PFSK-1 (cell line): ENCODE results near the gene STARD3.

Experiments
- FOXP2 ChIP-seq: optimal IDR thresholded peaks from 2 replicates; pipeline ENCODE3; 2011; ENCODE audit warnings: borderline replicate concordance, control low read depth, inconsistent platforms; ENCODE audit not compliant: insufficient read depth; ENCODE audit errors: extremely low read length, extremely low read depth
- POLR2AphosphoS5 ChIP-seq: IDR thresholded peaks from 2 replicates; pipeline ENCODE4 v1.6.1; 2012; ENCODE audit warnings: low read depth, mild to moderate bottlenecking, control low read depth, low read length, moderate library complexity
- SIN3A ChIP-seq: IDR thresholded peaks from 2 replicates; pipeline ENCODE4 v1.6.1; 2012; ENCODE audit warnings: mild to moderate bottlenecking, low read length, moderate library complexity, borderline replicate concordance; ENCODE audit not compliant: insufficient read depth
- TF ChIP-seq, protein P1 (sequence below), 2 experiments: IDR thresholded peaks; 2 replicates each; pipeline versions ENCODE4 v1.6.1 to v1.8.0; 2011 to 2012; ENCODE audit warnings: low read depth in 2 of 2, low read length in 2 of 2, control low read depth in 1 of 2, inconsistent platforms in 1 of 2, mild to moderate bottlenecking in 1 of 2, moderate library complexity in 1 of 2; ENCODE audit not compliant: insufficient read depth in 1 of 2

DNA sequence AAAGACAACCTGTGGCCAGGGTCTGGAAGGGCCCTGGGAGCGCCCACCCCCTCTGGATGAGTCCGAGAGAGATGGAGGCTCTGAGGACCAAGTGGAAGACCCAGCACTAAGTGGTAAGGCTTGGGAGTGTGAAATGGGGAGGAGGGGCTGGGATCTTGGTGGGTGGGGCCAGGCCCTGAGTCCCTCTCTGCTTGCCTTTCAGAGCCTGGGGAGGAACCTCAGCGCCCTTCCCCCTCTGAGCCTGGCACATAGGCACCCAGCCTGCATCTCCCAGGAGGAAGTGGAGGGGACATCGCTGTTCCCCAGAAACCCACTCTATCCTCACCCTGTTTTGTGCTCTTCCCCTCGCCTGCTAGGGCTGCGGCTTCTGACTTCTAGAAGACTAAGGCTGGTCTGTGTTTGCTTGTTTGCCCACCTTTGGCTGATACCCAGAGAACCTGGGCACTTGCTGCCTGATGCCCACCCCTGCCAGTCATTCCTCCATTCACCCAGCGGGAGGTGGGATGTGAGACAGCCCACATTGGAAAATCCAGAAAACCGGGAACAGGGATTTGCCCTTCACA is 1.2 kb upstream of the STARD3 start:
- TF ChIP-seq POLR2AphosphoS5 (no peak), FOXP2 (no peak), SIN3A (no peak)
- TF ChIP-seq, protein P1, sequence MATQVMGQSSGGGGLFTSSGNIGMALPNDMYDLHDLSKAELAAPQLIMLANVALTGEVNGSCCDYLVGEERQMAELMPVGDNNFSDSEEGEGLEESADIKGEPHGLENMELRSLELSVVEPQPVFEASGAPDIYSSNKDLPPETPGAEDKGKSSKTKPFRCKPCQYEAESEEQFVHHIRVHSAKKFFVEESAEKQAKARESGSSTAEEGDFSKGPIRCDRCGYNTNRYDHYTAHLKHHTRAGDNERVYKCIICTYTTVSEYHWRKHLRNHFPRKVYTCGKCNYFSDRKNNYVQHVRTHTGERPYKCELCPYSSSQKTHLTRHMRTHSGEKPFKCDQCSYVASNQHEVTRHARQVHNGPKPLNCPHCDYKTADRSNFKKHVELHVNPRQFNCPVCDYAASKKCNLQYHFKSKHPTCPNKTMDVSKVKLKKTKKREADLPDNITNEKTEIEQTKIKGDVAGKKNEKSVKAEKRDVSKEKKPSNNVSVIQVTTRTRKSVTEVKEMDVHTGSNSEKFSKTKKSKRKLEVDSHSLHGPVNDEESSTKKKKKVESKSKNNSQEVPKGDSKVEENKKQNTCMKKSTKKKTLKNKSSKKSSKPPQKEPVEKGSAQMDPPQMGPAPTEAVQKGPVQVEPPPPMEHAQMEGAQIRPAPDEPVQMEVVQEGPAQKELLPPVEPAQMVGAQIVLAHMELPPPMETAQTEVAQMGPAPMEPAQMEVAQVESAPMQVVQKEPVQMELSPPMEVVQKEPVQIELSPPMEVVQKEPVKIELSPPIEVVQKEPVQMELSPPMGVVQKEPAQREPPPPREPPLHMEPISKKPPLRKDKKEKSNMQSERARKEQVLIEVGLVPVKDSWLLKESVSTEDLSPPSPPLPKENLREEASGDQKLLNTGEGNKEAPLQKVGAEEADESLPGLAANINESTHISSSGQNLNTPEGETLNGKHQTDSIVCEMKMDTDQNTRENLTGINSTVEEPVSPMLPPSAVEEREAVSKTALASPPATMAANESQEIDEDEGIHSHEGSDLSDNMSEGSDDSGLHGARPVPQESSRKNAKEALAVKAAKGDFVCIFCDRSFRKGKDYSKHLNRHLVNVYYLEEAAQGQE (IDR thresholded peaks at IDR 0.05; ENCODE audit: insufficient read depth in 1 of 2, low read depth in 2 of 2, low read length in 2 of 2) = no peak
